ENCODE results near the gene SMIM33. TPM values are rescaled to one million over a fixed set of nuclear protein-coding genes. Genes with fewer than 3 reads are reported as not detected.
A peak's percentile ranks its signal among the peaks of the same experiment; 100 is the strongest.
"Not testable (repeated sequence)": the region's sequence is repeated elsewhere in the genome, so short reads cannot be mapped to it uniquely, and the experiment has no call there.

SMIM33 gene
- total and polyA plus RNA-seq, 9 of the 15 experiments (the other 6 are each of a cell fraction or from before 2014, with no cell fraction given), result not detected

- ChIA-PET POLR2A (interaction anchor here (0.6 to 3.5 kb wide), 5 partner anchors 10 to 103 kb away, joined by 3 to 24 read pairs (median 3); partner anchors contain the start of genes DNAJC18 and UBE2D2), CTCF (ENCODE audit: low intra/inter-chr PET ratio) (interaction anchor here (1.0 to 2.8 kb wide), 3 partner anchors 90 to 128 kb away, joined by 3 to 25 read pairs (median 3); no protein-coding TSS in a partner anchor)
- H2AFZ ChIP-seq (ENCODE audit: low read depth, low read length); H3K4me2 ChIP-seq (ENCODE audit: insufficient read depth, low read length); H3K9ac ChIP-seq (ENCODE audit: insufficient read depth in 1 of 2, low read depth in 2 of 2, low read length in 2 of 2); H3K27ac ChIP-seq (ENCODE audit: extremely low read depth, low read depth, low read length); H3K4me3 ChIP-seq; in situ Hi-C loops (cut with MboI); H3K9me3 ChIP-seq (replicated peaks; ENCODE audit: control insufficient read depth, insufficient read depth, low read depth, low read length); H4K20me1 ChIP-seq (replicated peaks; ENCODE audit: control insufficient read depth, insufficient read depth, low read length); H3K9me1 ChIP-seq (ENCODE audit: control insufficient read depth, insufficient read depth, low read length); H3K27me3 ChIP-seq (ENCODE audit: control insufficient read depth in 2 of 2, insufficient read depth in 2 of 2, low read length in 2 of 2); H3K79me2 ChIP-seq (ENCODE audit: control insufficient read depth, insufficient read depth, low read length); BruUV-seq (replicated peaks): not testable (repeated sequence)
- peaks cover 34% of the 10 kb centered on the region; the same call in 2 of the 3 replicates for H3K36me3 ChIP-seq (ENCODE audit: control insufficient read depth, insufficient read depth, low read length)
- peaks cover 8 to 13% of the 10 kb centered on the region in 2 experiments for H3K4me1 ChIP-seq (replicated peaks in 1 of 2; ENCODE audit: control insufficient read depth in 2 of 2, insufficient read depth in 2 of 2, low read length in 2 of 2)
- DNase-seq (ENCODE audit: extremely low read depth in 1 of 4, low spot score in 3 of 4) (peak; percentile 61 to 84 (median 64)), ATAC-seq (peak; percentile 85), FAIRE-seq (peak; percentile 88)
- 74% methylated on average over 5 of the region's 5 CpGs for WGBS (ENCODE audit: insufficient coverage, low coverage, missing lambda C conversion rate)
- intact Hi-C loops (cut with micrococcal nuclease), result loop anchor here (1.0 to 2.0 kb wide), 2 partner anchors 39 to 91 kb away; no protein-coding TSS in a partner anchor
- TF ChIP-seq DEAF1 (CRISPR knock-in tag; IDR thresholded peaks at IDR 0.05) (peak; percentile 87), HDAC1 (IDR thresholded peaks at IDR 0.05) (peak in 1 of 2 experiments; percentile 14; a peak in 1 of 4 replicates), FOXA3 (CRISPR knock-in tag; conservative IDR thresholded peaks at IDR 0.05 in 1 of 2, IDR thresholded peaks at IDR 0.05 in 1 of 2) (peak in 1 of 2 experiments; percentile 21; a peak in 1 of 4 replicates), MEIS2 (IDR thresholded peaks at IDR 0.05; ENCODE audit: partially characterized antibody) (peak; percentile 39), ZNF584 (CRISPR knock-in tag; IDR thresholded peaks at IDR 0.05; ENCODE audit: low read depth) (0 out of 2 replicates have a peak, but pooled peaks have one; percentile 45), ATF7 (IDR thresholded peaks at IDR 0.05) (peak; percentile 18; the same call in 1 of the 2 replicates), SOX6 (IDR thresholded peaks at IDR 0.05) (peak; percentile 53; the same call in 1 of the 2 replicates), ARID2 (IDR thresholded peaks at IDR 0.05) (peak; percentile 86), RCOR1 (IDR thresholded peaks at IDR 0.05; ENCODE audit: borderline replicate concordance in 1 of 2, low read depth in 2 of 2, low read length in 2 of 2) (peak in 1 of 2 experiments; percentile 86; a peak in 2 of 4 replicates), PKNOX1 (IDR thresholded peaks at IDR 0.05) (peak; percentile 65)
- TF ChIP-seq, protein P1, sequence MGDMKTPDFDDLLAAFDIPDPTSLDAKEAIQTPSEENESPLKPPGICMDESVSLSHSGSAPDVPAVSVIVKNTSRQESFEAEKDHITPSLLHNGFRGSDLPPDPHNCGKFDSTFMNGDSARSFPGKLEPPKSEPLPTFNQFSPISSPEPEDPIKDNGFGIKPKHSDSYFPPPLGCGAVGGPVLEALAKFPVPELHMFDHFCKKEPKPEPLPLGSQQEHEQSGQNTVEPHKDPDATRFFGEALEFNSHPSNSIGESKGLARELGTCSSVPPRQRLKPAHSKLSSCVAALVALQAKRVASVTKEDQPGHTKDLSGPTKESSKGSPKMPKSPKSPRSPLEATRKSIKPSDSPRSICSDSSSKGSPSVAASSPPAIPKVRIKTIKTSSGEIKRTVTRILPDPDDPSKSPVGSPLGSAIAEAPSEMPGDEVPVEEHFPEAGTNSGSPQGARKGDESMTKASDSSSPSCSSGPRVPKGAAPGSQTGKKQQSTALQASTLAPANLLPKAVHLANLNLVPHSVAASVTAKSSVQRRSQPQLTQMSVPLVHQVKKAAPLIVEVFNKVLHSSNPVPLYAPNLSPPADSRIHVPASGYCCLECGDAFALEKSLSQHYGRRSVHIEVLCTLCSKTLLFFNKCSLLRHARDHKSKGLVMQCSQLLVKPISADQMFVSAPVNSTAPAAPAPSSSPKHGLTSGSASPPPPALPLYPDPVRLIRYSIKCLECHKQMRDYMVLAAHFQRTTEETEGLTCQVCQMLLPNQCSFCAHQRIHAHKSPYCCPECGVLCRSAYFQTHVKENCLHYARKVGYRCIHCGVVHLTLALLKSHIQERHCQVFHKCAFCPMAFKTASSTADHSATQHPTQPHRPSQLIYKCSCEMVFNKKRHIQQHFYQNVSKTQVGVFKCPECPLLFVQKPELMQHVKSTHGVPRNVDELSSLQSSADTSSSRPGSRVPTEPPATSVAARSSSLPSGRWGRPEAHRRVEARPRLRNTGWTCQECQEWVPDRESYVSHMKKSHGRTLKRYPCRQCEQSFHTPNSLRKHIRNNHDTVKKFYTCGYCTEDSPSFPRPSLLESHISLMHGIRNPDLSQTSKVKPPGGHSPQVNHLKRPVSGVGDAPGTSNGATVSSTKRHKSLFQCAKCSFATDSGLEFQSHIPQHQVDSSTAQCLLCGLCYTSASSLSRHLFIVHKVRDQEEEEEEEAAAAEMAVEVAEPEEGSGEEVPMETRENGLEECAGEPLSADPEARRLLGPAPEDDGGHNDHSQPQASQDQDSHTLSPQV (IDR thresholded peaks at IDR 0.05), result peak; percentile 51; the same call in 1 of the 2 replicates
- TF ChIP-seq, protein P2, sequence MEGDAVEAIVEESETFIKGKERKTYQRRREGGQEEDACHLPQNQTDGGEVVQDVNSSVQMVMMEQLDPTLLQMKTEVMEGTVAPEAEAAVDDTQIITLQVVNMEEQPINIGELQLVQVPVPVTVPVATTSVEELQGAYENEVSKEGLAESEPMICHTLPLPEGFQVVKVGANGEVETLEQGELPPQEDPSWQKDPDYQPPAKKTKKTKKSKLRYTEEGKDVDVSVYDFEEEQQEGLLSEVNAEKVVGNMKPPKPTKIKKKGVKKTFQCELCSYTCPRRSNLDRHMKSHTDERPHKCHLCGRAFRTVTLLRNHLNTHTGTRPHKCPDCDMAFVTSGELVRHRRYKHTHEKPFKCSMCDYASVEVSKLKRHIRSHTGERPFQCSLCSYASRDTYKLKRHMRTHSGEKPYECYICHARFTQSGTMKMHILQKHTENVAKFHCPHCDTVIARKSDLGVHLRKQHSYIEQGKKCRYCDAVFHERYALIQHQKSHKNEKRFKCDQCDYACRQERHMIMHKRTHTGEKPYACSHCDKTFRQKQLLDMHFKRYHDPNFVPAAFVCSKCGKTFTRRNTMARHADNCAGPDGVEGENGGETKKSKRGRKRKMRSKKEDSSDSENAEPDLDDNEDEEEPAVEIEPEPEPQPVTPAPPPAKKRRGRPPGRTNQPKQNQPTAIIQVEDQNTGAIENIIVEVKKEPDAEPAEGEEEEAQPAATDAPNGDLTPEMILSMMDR (IDR thresholded peaks at IDR 0.05 in 2 of 3, conservative IDR thresholded peaks at IDR 0.05 in 1 of 3; ENCODE audit: insufficient read depth in 2 of 3, low read depth in 1 of 3, low read length in 3 of 3), result peak; percentile 81 to 89 (median 88)
Measured at GRCh38 chr5:139513434-139513833, 42.6 kb downstream of the SMIM33 start.

All from K562 (cell line).